GM12878 (cell line): ENCODE results near the gene COA1. TPM values are rescaled to one million over a fixed set of nuclear protein-coding genes. Genes with fewer than 3 reads are reported as not detected.

Experiments
- ATAC-seq: fragments of 200-7000 bp; cut with Tn5 transposase; 3 replicates; pipeline ENCODE4 v1.9.1; 2020; ENCODE audit warnings: mild to moderate bottlenecking, moderate library complexity
- BruUV-seq: library from RNA; stranded (reverse); fragments of 400-500 nt; replicated peaks from 2 replicates; lab custom pipeline; 2021; lab: Mats Ljungman, UMichigan
- CTCF ChIA-PET: fragments of 300-600 bp; sonication (Branson Sonifier 250); formaldehyde crosslinking; extraction: SDS; loops from one replicate; lab custom pipeline; 2021; ENCODE audit warnings: inconsistent platforms; lab: Yijun Ruan, JAX
- POLR2A ChIA-PET: fragments of 350-600 bp; formaldehyde crosslinking; extraction: SDS; loops from one replicate; lab custom pipeline; 2021; ENCODE audit warnings: inconsistent platforms; lab: Charles Lee
- RAD21 ChIA-PET: fragments of 300-600 bp; sonication (Branson Sonifier 250); formaldehyde crosslinking; loops from one replicate; lab custom pipeline; 2023; ENCODE audit warnings: antibody characterized with exemption; ENCODE audit not compliant: unreplicated experiment; lab: Charles Lee
- SMC1A ChIA-PET: fragments of 300-600 bp; sonication (Branson Sonifier 250); formaldehyde crosslinking; loops from one replicate; lab custom pipeline; 2023; ENCODE audit not compliant: unreplicated experiment, uncharacterized antibody; lab: Charles Lee
- DNase-seq: peaks from one replicate; pipeline ENCODE4 v3.0.0-alpha.2; 2011; ENCODE audit warnings: low read depth, low spot score
- FAIRE-seq: peaks from 3 replicates; lab custom pipeline; 2011; peaks lifted over from hg19 to GRCh38; lab: Jason Lieb, UNC
- H2AFZ ChIP-seq: 2 replicates; pipeline ENCODE4 v1.6.0; 2011; ENCODE audit warnings: low read depth, low read length, control low read depth; ENCODE audit not compliant: control insufficient read depth
- H3K27ac ChIP-seq: 2 replicates; pipeline ENCODE4 v1.5.1; 2011; ENCODE audit warnings: control low read depth; ENCODE audit not compliant: control insufficient read depth, insufficient read depth
- H3K27me3 ChIP-seq, 2 experiments: replicated peaks in 1 of 2; 2 replicates each; pipeline versions ENCODE4 v1.6.0 to v1.6.1; 2011; ENCODE audit warnings: low read length in 1 of 2; ENCODE audit not compliant: control insufficient read depth in 2 of 2, insufficient read depth in 2 of 2
- H3K36me3 ChIP-seq, 2 experiments: 2 replicates each; pipeline ENCODE4 v1.5.1; 2011; ENCODE audit warnings: low read length in 1 of 2; ENCODE audit not compliant: control insufficient read depth in 2 of 2, insufficient read depth in 2 of 2
- H3K4me1 ChIP-seq: 2 replicates; pipeline ENCODE4 v1.6.1; 2011; ENCODE audit warnings: mild to moderate bottlenecking, low read length, moderate library complexity, mixed read lengths; ENCODE audit not compliant: control insufficient read depth, insufficient read depth
- H3K4me2 ChIP-seq: 2 replicates; pipeline ENCODE4 v1.6.0; 2011; ENCODE audit warnings: control low read depth; ENCODE audit not compliant: control insufficient read depth, insufficient read depth
- H3K4me3 ChIP-seq: fragments of 200-600 bp; sonication (generic); 2 replicates; pipeline ENCODE4 v1.5.1; 2016
- H3K79me2 ChIP-seq: 2 replicates; pipeline ENCODE4 v1.6.0; 2011; ENCODE audit warnings: low read length; ENCODE audit not compliant: control insufficient read depth, insufficient read depth
- H3K9ac ChIP-seq: 2 replicates; pipeline ENCODE4 v1.8.0; 2011; ENCODE audit warnings: low read length, control low read depth, mixed read lengths; ENCODE audit not compliant: control insufficient read depth, insufficient read depth
- H3K9me3 ChIP-seq: replicated peaks from 3 replicates; pipeline ENCODE4 v1.5.1; 2011; ENCODE audit warnings: mild to moderate bottlenecking, low read length; ENCODE audit not compliant: control insufficient read depth, insufficient read depth
- H4K20me1 ChIP-seq: 2 replicates; pipeline ENCODE4 v1.6.0; 2011; ENCODE audit not compliant: control insufficient read depth, insufficient read depth
- ASH2L ChIP-seq: fragments of 300-600, 200-600 bp; sonication (generic); IDR thresholded peaks from 2 replicates; pipeline ENCODE4 v1.6.1; 2017; ENCODE audit warnings: low read depth, mild to moderate bottlenecking, borderline replicate concordance
- ATF2 ChIP-seq: IDR thresholded peaks from 2 replicates; pipeline ENCODE4 v1.6.1; 2012; ENCODE audit warnings: low read length, inconsistent platforms
- BMI1 ChIP-seq: fragments of 450-650 bp; IDR thresholded peaks from 2 replicates; pipeline ENCODE4 v1.6.1; 2016; ENCODE audit warnings: mild to moderate bottlenecking, moderate library complexity, borderline replicate concordance
- CEBPB ChIP-seq, 2 experiments: fragments of 150-350 bp in 1 of 2; IDR thresholded peaks; 2 replicates each; pipeline ENCODE4 v1.6.1; 2012 to 2014; ENCODE audit warnings: low read depth in 2 of 2, low read length in 2 of 2, borderline replicate concordance in 1 of 2, inconsistent platforms in 1 of 2
- CEBPZ ChIP-seq: fragments of 150-350 bp; IDR thresholded peaks from 2 replicates; pipeline ENCODE4 v1.6.1; 2016; ENCODE audit warnings: low read depth, low read length
- EP300 ChIP-seq, 2 experiments: fragments of 150-350 bp in 1 of 2; IDR thresholded peaks; 2 replicates each; pipeline ENCODE4 v1.6.1; 2011 to 2012; ENCODE audit warnings: low read depth in 2 of 2, low read length in 2 of 2, borderline replicate concordance in 1 of 2, improper control_type of control experiment in 1 of 2, inconsistent platforms in 1 of 2; ENCODE audit not compliant: control insufficient read depth in 1 of 2
- IKZF2 ChIP-seq, 2 experiments: fragments of 450-650 bp; IDR thresholded peaks; 2 replicates each; pipeline ENCODE4 v1.6.1; 2017; ENCODE audit warnings: mild to moderate bottlenecking in 2 of 2, moderate library complexity in 2 of 2
- MTA2 ChIP-seq: fragments of 450-650 bp; IDR thresholded peaks from 2 replicates; pipeline ENCODE4 v1.6.1; 2016; ENCODE audit warnings: low read depth, mild to moderate bottlenecking, moderate library complexity
- MYB ChIP-seq: fragments of 150-350 bp; IDR thresholded peaks from 2 replicates; pipeline ENCODE4 v1.6.1; 2014; ENCODE audit warnings: mild to moderate bottlenecking, low read depth, low read length, borderline replicate concordance
- PBX3 ChIP-seq: IDR thresholded peaks from 2 replicates; pipeline ENCODE4 v1.6.1; 2011; ENCODE audit warnings: mild to moderate bottlenecking, low read depth, low read length, moderate library complexity; ENCODE audit not compliant: insufficient replicate concordance
- RAD21 ChIP-seq: IDR thresholded peaks from 2 replicates; pipeline ENCODE4 v1.6.1; 2011; ENCODE audit warnings: mild to moderate bottlenecking, low read depth, low read length, moderate library complexity; ENCODE audit not compliant: insufficient read depth
- SKIL ChIP-seq: fragments of 450-650 bp; IDR thresholded peaks from 2 replicates; pipeline ENCODE4 v1.6.1; 2017; ENCODE audit warnings: mild to moderate bottlenecking, low read depth, inconsistent platforms; ENCODE audit not compliant: poor library complexity, severe bottlenecking
- SMAD5 ChIP-seq: IDR thresholded peaks from 2 replicates; pipeline ENCODE4 v1.6.1; 2016; ENCODE audit warnings: antibody characterized with exemption, low read depth
- USF2 ChIP-seq: IDR thresholded peaks from 2 replicates; pipeline ENCODE4 v1.6.1; 2011; ENCODE audit warnings: low read depth, low read length, improper control_type of control experiment, borderline replicate concordance
- WGBS: methylation state at CpG from one replicate; pipeline ENCODE4 v1.1.6; 2016; ENCODE audit warnings: low lambda C conversion rate; ENCODE audit not compliant: insufficient replicate concordance, insufficient coverage; ENCODE audit errors: missing lambda C conversion rate; 5-methylcytosine and 5-hydroxymethylcytosine counted together
- in situ Hi-C: fragments of 300-500 bp; cut with MboI; formaldehyde crosslinking; loops from 9 replicates; pipeline ENCODE4 v1.14.3; 2018; ENCODE audit warnings: mixed read lengths
- intact Hi-C: fragments of 100-400 bp; cut with micrococcal nuclease; formaldehyde crosslinking; loops from one replicate; pipeline ENCODE4 v1.14.2; 2022; ENCODE audit not compliant: unreplicated experiment
- polyA plus RNA-seq, 11 experiments: library from polyadenylated mRNA; depleted of rRNA in 4 of 11; unstranded in 6 of 11; stranded (reverse) in 5 of 11; fragments of >200 nt; fragmentation: Nextera tagmentation in 4 of 11; fragmentation: Illumina TruSeq in 1 of 11; extraction: Ambion mirVana in 4 of 11; extraction: Trizol in 1 of 11; gene quantifications; 1 replicate in 1 of 11; 2 replicates in 10 of 11; pipeline versions ENCODE4 v1.2.1 to v1.2.3, GENCODE V29; 2011 to 2016; ENCODE audit warnings: inconsistent platforms in 2 of 11, missing spikeins in 2 of 11, low read depth in 1 of 11
- total RNA-seq, 4 experiments: library from RNA; depleted of rRNA in 3 of 4; stranded (reverse); fragments of >200 nt in 3 of 4; fragmentation: Illumina TruSeq in 1 of 4; extraction: Trizol in 1 of 4; gene quantifications; 2 replicates each; pipeline versions ENCODE4 v1.2.1 to v1.2.3, GENCODE V29; 2013 to 2021

The COA1 gene
- total and polyA plus RNA-seq, 10 of the 15 experiments (the other 5 are each of a cell fraction or from before 2014, with no cell fraction given) = 83.1 to 258 (median 111) TPM

GRCh38 chr7:43769281-43769680 is 40.0 kb upstream of the COA1 start:
- no peak overlapping the region for H3K4me2 ChIP-seq
- no TSS peak for BruUV-seq
- TF ChIP-seq SKIL (no peak), CEBPZ (no peak), EP300 (IDR thresholded peaks at IDR 0.05; ENCODE audit: borderline replicate concordance in 1 of 2, control insufficient read depth in 1 of 2, low read depth in 2 of 2, low read length in 2 of 2) (no peak), ATF2 (no peak), MYB (no peak), USF2 (no peak), BMI1 (no peak), MTA2 (no peak), PBX3 (no peak), IKZF2 (IDR thresholded peaks at IDR 0.05) (no peak), RAD21 (no peak), ASH2L (no peak), SMAD5 (no peak), CEBPB (IDR thresholded peaks at IDR 0.05; ENCODE audit: borderline replicate concordance in 1 of 2, low read depth in 2 of 2, low read length in 2 of 2) (no peak)

More at GRCh38 chr7:43769281-43769680, 40.0 kb upstream of the COA1 start:
- WGBS = 100% methylated on average over 3 of the region's 5 CpGs
- Histone ChIP-seq H3K27ac (no peak overlapping the region), H4K20me1 (no peaks in the 10 kb centered on the region), H3K9me3 (peaks cover 2% of the 10 kb centered on the region; the same call in 1 of the 3 replicates), H3K9ac (no peak overlapping the region), H2AFZ (no peak overlapping the region), H3K4me1 (peaks cover 10% of the 10 kb centered on the region), H3K27me3 (no peaks in the 10 kb centered on the region), H3K4me3 (no peak overlapping the region), H3K79me2 (peaks cover 14% of the 10 kb centered on the region), H3K36me3 (peaks cover 3 to 10% of the 10 kb centered on the region in 2 experiments; a peak in 3 of 4 replicates)
- DNase-seq (no peak), ATAC-seq (no peak), FAIRE-seq (no peak)
- ChIA-PET POLR2A (no interaction called here), RAD21 (interaction anchor here (0.7 to 1.7 kb wide), 2 partner anchors 13 to 187 kb away, joined by 3 to 7 read pairs; partner anchors contain the start of gene STK17A), SMC1A (interaction anchor here (1.7 kb wide), 1 partner anchor 39 kb away, joined by 5 read pairs; no protein-coding TSS in a partner anchor), CTCF (interaction anchor here (1.1 to 1.5 kb wide), 2 partner anchors 16 to 508 kb away, joined by 3 to 7 read pairs; no protein-coding TSS in a partner anchor)
- in situ Hi-C loops = no loop called here
- intact Hi-C loops = no loop called here
